Measurements from ENCODE around the gene VTI1A. TPM values are rescaled to one million over a fixed set of nuclear protein-coding genes. Genes with fewer than 3 reads are reported as not detected.

The VTI1A gene
- total RNA-seq, 1 experiment from 2014 or later, result 61.7 TPM

DNA sequence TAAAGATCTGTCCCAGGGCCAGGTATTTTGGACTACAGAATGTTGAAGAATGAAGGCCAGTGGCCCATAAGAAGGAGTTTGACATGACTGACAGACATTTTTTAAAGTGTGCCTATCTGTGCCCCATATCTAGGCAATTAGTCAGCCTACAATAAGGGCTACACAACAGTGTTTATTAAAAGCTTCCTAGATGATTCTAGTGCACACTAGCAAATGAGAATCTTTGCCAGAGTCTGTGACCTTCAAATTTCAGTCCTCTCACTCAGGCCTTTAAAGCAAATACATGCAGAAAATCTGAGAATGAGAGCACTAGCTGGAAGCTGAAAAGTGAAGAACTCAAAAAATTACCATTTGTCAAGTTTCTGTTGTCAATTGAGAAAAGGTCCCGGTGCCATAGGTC is 208.7 kb downstream of the VTI1A start:
- no peak for DNase-seq

DNA sequence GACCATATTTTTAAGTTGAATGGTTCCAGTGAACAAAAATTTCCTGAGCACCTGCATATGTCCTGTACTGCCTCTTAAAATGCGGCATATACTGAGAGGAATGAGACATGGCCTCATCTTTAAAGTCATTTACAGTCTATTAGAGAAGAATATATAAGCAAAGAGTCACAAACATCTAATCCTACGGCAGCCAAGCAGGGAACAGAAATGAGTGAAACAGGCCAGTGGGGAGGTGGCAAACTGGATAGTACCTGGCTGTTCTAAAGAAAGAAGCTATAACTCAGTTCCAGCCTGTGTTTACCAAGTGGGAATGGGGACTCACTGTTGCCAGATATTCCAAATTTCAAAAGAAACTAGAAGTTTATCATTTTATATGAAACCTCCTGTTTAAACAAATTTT is 211.4 kb downstream of the VTI1A start:
- Histone ChIP-seq H3K9me3 (ENCODE audit: low read length) (no peaks in the 10 kb centered on the region), H4K20me1 (ENCODE audit: insufficient read depth, low read depth, low read length) (no peaks in the 10 kb centered on the region), H3K36me3 (ENCODE audit: insufficient read depth, low read length) (no peaks in the 10 kb centered on the region), H3K79me2 (ENCODE audit: low read length) (no peaks in the 10 kb centered on the region), H3K9me2 (replicated peaks; ENCODE audit: insufficient read depth, low read length) (no peaks in the 10 kb centered on the region), H3K4me1 (ENCODE audit: low read length) (no peaks in the 10 kb centered on the region), H3K4me3 (ENCODE audit: low read length) (no peak overlapping the region), H3K4me2 (ENCODE audit: low read depth, low read length, poor library complexity, severe bottlenecking) (no peak overlapping the region), H3K27ac (ENCODE audit: low read length) (no peak overlapping the region), H3K9ac (ENCODE audit: low read length) (no peak overlapping the region), H3K27me3 (ENCODE audit: low read length) (no peaks in the 10 kb centered on the region), H2AFZ (ENCODE audit: low read length) (no peak overlapping the region)
- DNase-seq, result no peak

More for the DNA sequence above, 208.7 kb downstream of the VTI1A start:
- H3K4me3 ChIP-seq (ENCODE audit: low read length), result no peak overlapping the region
- H3K27ac ChIP-seq (ENCODE audit: low read length), result no peak overlapping the region
- H3K36me3 ChIP-seq (ENCODE audit: insufficient read depth, low read length), result no peaks in the 10 kb centered on the region
- H3K9ac ChIP-seq (ENCODE audit: low read length), result no peak overlapping the region
- no peak overlapping the region for H3K4me2 ChIP-seq (ENCODE audit: low read depth, low read length, poor library complexity, severe bottlenecking)
- no peaks in the 10 kb centered on the region for H3K9me2 ChIP-seq (replicated peaks; ENCODE audit: insufficient read depth, low read length)
- no peaks in the 10 kb centered on the region for H3K27me3 ChIP-seq (ENCODE audit: low read length)
- no peaks in the 10 kb centered on the region for H3K9me3 ChIP-seq (ENCODE audit: low read length)
- no peaks in the 10 kb centered on the region for H3K79me2 ChIP-seq (ENCODE audit: low read length)
- no peaks in the 10 kb centered on the region for H4K20me1 ChIP-seq (ENCODE audit: insufficient read depth, low read depth, low read length)
- no peaks in the 10 kb centered on the region for H3K4me1 ChIP-seq (ENCODE audit: low read length)
- H2AFZ ChIP-seq (ENCODE audit: low read length), result no peak overlapping the region

DNA sequence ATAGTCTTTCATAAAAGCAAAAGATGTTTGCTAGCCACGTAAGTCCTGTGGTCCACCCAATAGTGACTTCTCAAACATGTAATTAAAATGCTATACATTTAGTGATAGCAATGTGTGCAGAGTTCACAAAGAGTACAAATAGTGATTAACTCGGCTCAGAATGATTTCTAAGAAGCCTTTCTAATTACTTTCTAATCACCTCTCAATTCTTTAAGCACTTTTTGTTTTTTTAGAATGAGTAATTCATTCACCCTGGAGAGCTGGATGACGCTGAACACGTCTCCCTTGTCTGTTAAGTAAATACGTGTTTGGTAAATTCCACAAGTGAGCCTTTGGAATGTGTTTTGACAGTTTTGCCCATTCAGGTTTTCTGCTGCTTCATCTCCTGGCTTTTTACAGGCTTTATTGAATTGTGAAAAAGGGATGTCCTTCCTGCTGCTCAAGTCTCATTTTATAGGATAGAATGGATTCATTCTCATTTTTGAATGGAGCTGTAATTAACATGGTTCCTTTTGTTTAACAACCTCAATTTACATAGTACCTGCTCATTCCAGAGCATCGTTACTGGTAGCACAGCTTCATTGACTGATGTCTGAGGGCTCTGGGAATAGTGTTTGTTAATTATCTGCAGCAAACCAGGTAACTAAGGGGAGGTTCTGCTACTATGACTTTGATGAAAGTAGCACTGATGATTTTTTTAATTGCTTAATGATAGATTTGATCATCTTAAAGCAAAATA is 212.1 kb downstream of the VTI1A start:
- DNase-seq, result no peak
- no peak overlapping the region for H3K4me2 ChIP-seq (ENCODE audit: low read depth, low read length, poor library complexity, severe bottlenecking)
- H3K4me3 ChIP-seq (ENCODE audit: low read length), result no peak overlapping the region
- H3K27ac ChIP-seq (ENCODE audit: low read length), result no peak overlapping the region
- no peaks in the 10 kb centered on the region for H3K36me3 ChIP-seq (ENCODE audit: insufficient read depth, low read length)
- no peaks in the 10 kb centered on the region for H3K9me3 ChIP-seq (ENCODE audit: low read length)
- H3K4me1 ChIP-seq (ENCODE audit: low read length), result no peaks in the 10 kb centered on the region
- no peaks in the 10 kb centered on the region for H3K27me3 ChIP-seq (ENCODE audit: low read length)
- no peaks in the 10 kb centered on the region for H3K9me2 ChIP-seq (replicated peaks; ENCODE audit: insufficient read depth, low read length)
- no peaks in the 10 kb centered on the region for H3K79me2 ChIP-seq (ENCODE audit: low read length)
- H3K9ac ChIP-seq (ENCODE audit: low read length), result no peak overlapping the region
- H4K20me1 ChIP-seq (ENCODE audit: insufficient read depth, low read depth, low read length), result no peaks in the 10 kb centered on the region
- H2AFZ ChIP-seq (ENCODE audit: low read length), result no peak overlapping the region

DNA sequence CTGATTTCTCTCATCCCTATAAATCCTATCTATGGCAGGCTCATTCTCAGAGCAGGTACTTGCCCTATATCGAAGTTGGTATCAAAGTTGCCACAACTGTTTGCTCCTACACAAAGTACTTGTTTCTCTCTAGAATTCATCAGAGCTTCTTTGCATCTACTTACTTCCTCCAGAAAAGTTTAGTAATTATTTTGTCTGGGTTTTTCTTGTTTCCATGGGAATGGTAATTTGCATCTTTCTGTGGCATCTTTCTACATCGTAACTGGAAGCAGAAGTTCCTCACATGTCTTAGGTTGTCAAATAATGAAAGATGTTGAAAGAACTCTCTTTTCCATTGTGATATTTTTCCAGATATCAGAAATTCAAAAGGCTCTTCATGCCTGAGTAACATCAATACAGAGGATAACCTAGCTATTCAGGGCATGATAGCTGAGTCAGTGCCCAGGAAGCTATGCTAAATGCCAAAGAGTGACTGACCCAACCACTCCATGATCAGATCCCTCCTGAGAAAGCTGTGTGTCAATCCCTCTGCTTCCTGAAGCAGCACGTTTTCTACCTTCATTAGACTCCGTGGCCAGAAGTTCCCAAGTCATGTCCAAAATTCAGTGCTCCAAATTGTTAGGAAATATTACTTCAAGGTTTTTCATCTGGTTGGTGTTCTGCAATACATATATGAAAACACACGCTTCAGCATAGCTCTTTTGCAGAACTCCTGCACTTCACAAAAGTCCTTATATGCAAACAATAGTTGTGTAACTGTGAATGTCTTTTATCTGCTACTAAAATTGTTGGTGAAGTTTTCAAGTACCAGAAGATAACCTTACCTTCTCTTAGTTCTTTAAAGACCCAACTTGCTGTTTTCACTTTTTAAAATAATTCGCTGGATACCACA is 216.5 kb downstream of the VTI1A start:
- DNase-seq, result no peak
- H3K9ac ChIP-seq (ENCODE audit: low read length), result no peak overlapping the region
- H4K20me1 ChIP-seq (ENCODE audit: insufficient read depth, low read depth, low read length), result no peaks in the 10 kb centered on the region
- H3K9me3 ChIP-seq (ENCODE audit: low read length), result no peaks in the 10 kb centered on the region
- H3K4me1 ChIP-seq (ENCODE audit: low read length), result no peaks in the 10 kb centered on the region
- no peaks in the 10 kb centered on the region for H3K36me3 ChIP-seq (ENCODE audit: insufficient read depth, low read length)
- no peaks in the 10 kb centered on the region for H3K79me2 ChIP-seq (ENCODE audit: low read length)
- no peak overlapping the region for H3K27ac ChIP-seq (ENCODE audit: low read length)
- H3K9me2 ChIP-seq (replicated peaks; ENCODE audit: insufficient read depth, low read length), result 0 out of 2 replicates have a peak, but pooled peaks cover 3% of the 10 kb centered on the region
- H3K4me2 ChIP-seq (ENCODE audit: low read depth, low read length, poor library complexity, severe bottlenecking), result no peak overlapping the region
- H2AFZ ChIP-seq (ENCODE audit: low read length), result no peak overlapping the region
- no peak overlapping the region for H3K4me3 ChIP-seq (ENCODE audit: low read length)
- no peaks in the 10 kb centered on the region for H3K27me3 ChIP-seq (ENCODE audit: low read length)

DNA sequence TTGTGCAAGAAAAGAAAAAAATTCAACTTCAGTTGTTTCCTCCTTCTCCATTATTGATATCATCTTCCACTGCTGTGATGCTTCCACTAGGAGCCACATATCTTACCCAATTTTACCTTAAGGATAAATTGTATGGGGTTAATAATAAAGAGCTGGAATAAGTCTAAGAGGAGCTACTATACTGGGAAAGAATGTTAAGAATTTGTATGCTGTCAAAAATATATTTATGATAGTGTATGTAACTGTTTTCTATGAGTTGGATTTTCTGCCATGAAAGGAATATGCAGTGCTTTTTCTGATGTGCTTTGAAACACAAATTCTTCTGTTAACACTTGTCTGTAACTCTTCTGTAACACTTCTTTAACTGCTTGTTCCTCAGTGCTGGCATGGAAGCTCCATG is 219.1 kb downstream of the VTI1A start:
- Histone ChIP-seq H3K4me3 (ENCODE audit: low read length) (no peak overlapping the region), H3K4me1 (ENCODE audit: low read length) (no peaks in the 10 kb centered on the region), H3K9ac (ENCODE audit: low read length) (no peak overlapping the region), H3K4me2 (ENCODE audit: low read depth, low read length, poor library complexity, severe bottlenecking) (no peak overlapping the region), H4K20me1 (ENCODE audit: insufficient read depth, low read depth, low read length) (no peaks in the 10 kb centered on the region), H3K36me3 (ENCODE audit: insufficient read depth, low read length) (no peaks in the 10 kb centered on the region), H3K27ac (ENCODE audit: low read length) (no peak overlapping the region), H2AFZ (ENCODE audit: low read length) (no peak overlapping the region), H3K27me3 (ENCODE audit: low read length) (no peaks in the 10 kb centered on the region), H3K79me2 (ENCODE audit: low read length) (no peaks in the 10 kb centered on the region), H3K9me2 (replicated peaks; ENCODE audit: insufficient read depth, low read length) (0 out of 2 replicates have a peak, but pooled peaks cover 3% of the 10 kb centered on the region), H3K9me3 (ENCODE audit: low read length) (no peaks in the 10 kb centered on the region)
- DNase-seq, result no peak

DNA sequence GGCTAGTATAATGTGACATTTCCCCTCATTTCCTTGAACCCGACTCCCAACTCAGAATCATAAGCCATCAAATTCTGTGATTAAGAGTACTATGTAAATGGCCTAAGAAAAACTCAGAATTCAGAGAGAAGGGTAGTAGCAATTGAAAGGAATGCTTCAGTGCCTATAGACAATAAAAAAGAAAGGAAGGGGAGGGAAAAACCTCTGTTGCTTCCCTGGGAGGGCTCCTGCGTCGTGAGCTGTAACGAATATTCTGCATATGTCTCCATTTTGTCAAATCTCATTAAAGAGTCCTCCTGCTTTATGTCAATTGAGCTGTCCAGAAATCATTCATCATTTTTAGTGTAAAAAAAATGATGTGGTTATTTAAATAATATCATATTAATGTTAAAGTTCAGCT is 223.0 kb downstream of the VTI1A start:
- Histone ChIP-seq H3K36me3 (ENCODE audit: insufficient read depth, low read length) (no peaks in the 10 kb centered on the region), H3K9ac (ENCODE audit: low read length) (no peak overlapping the region), H3K4me2 (ENCODE audit: low read depth, low read length, poor library complexity, severe bottlenecking) (no peak overlapping the region), H3K79me2 (ENCODE audit: low read length) (no peaks in the 10 kb centered on the region), H3K4me3 (ENCODE audit: low read length) (no peak overlapping the region), H3K9me3 (ENCODE audit: low read length) (no peaks in the 10 kb centered on the region), H4K20me1 (ENCODE audit: insufficient read depth, low read depth, low read length) (no peaks in the 10 kb centered on the region), H3K9me2 (replicated peaks; ENCODE audit: insufficient read depth, low read length) (0 out of 2 replicates have a peak, but pooled peaks cover 3% of the 10 kb centered on the region), H3K4me1 (ENCODE audit: low read length) (no peaks in the 10 kb centered on the region), H3K27ac (ENCODE audit: low read length) (no peak overlapping the region), H2AFZ (ENCODE audit: low read length) (no peak overlapping the region), H3K27me3 (ENCODE audit: low read length) (no peaks in the 10 kb centered on the region)
- DNase-seq, result no peak

DNA sequence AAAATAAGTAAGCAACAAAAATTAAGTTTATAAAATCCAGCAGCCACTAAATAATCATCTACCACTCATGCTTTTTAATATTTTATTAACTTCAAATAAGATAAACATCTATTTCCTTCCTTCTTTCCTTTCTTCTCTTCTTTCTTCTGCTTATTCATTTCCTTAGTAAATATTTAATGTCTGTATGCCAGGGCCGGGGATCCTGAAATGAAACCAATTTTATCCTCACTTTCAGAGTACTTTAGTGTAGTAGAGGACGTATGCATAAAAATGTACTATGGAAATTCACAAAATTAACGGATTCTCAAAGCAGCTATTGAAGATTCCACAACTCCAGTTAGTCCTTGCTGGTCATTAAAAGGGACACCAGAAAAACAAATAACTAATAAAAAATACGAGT is 224.7 kb downstream of the VTI1A start:
- no peaks in the 10 kb centered on the region for H3K79me2 ChIP-seq (ENCODE audit: low read length)
- H2AFZ ChIP-seq (ENCODE audit: low read length), result no peak overlapping the region
- H4K20me1 ChIP-seq (ENCODE audit: insufficient read depth, low read depth, low read length), result no peaks in the 10 kb centered on the region
- H3K4me1 ChIP-seq (ENCODE audit: low read length), result no peaks in the 10 kb centered on the region
- H3K9me2 ChIP-seq (replicated peaks; ENCODE audit: insufficient read depth, low read length), result no peaks in the 10 kb centered on the region
- H3K9me3 ChIP-seq (ENCODE audit: low read length), result no peaks in the 10 kb centered on the region
- H3K4me2 ChIP-seq (ENCODE audit: low read depth, low read length, poor library complexity, severe bottlenecking), result no peak overlapping the region
- H3K27me3 ChIP-seq (ENCODE audit: low read length), result no peaks in the 10 kb centered on the region
- H3K4me3 ChIP-seq (ENCODE audit: low read length), result no peak overlapping the region
- no peak overlapping the region for H3K9ac ChIP-seq (ENCODE audit: low read length)
- DNase-seq, result no peak
- no peaks in the 10 kb centered on the region for H3K36me3 ChIP-seq (ENCODE audit: insufficient read depth, low read length)
- no peak overlapping the region for H3K27ac ChIP-seq (ENCODE audit: low read length)

DNA sequence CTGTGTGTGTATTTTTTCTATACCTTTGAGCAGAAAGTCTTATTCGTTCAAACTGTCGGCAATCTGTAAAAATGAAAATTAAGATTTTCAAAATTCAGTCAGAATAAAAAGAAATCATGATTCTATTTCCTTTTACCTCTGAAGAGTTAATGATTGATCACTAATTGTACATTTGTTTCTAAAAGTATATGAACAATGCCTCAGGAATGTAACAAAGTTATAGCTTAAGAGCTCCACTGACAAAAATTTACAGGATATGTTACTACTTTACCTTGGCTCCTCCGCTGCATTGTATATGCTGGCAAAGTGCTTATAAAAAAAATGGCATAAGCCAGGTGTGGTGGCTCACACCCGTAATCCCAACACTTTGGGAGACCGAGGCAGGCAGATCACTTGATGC is 225.7 kb downstream of the VTI1A start:
- H3K9ac ChIP-seq (ENCODE audit: low read length), result no peak overlapping the region
- H3K4me2 ChIP-seq (ENCODE audit: low read depth, low read length, poor library complexity, severe bottlenecking), result no peak overlapping the region
- H3K27ac ChIP-seq (ENCODE audit: low read length), result no peak overlapping the region
- H3K4me3 ChIP-seq (ENCODE audit: low read length), result no peak overlapping the region
- no peaks in the 10 kb centered on the region for H3K27me3 ChIP-seq (ENCODE audit: low read length)
- H3K79me2 ChIP-seq (ENCODE audit: low read length), result no peaks in the 10 kb centered on the region
- H3K4me1 ChIP-seq (ENCODE audit: low read length), result no peaks in the 10 kb centered on the region
- no peaks in the 10 kb centered on the region for H4K20me1 ChIP-seq (ENCODE audit: insufficient read depth, low read depth, low read length)
- no peaks in the 10 kb centered on the region for H3K36me3 ChIP-seq (ENCODE audit: insufficient read depth, low read length)
- no peak overlapping the region for H2AFZ ChIP-seq (ENCODE audit: low read length)
- DNase-seq, result no peak
- H3K9me3 ChIP-seq (ENCODE audit: low read length), result no peaks in the 10 kb centered on the region
- no peaks in the 10 kb centered on the region for H3K9me2 ChIP-seq (replicated peaks; ENCODE audit: insufficient read depth, low read length)
